HG03575 (cell line): ENCODE data around the gene PRELID1.
"Not testable (repeated sequence)": the region's sequence is repeated elsewhere in the genome, so short reads cannot be mapped to it uniquely, and the experiment has no call there.

Source experiments
- ATAC-seq: cut with Tn5 transposase; IDR thresholded peaks from one replicate; pipeline ENCODE4 v1.9.1; 2021; ENCODE audit not compliant: unreplicated experiment, insufficient number of reproducible peaks, low FRiP score; ENCODE audit errors: extremely low read depth

The PRELID1 gene

GRCh38 chr5:177303121-177303924 lies at the start of gene PRELID1, which contains the start of gene RAB24:
Gene PRELID1 (plus strand): TSS chr5:177303799. CDS start chr5:177303986, 187 bp downstream.
Gene RAB24 (minus strand): TSS chr5:177303719. CDS start chr5:177303288, 431 bp downstream.
- ATAC-seq: no peak

- ATAC-seq: no peak
Measured at GRCh38 chr5:177256296-177256695, 47.3 kb upstream of the PRELID1 start.

GRCh38 chr5:177258711-177259110 lies 44.9 kb upstream of the PRELID1 start:
- not testable (repeated sequence) for ATAC-seq

GRCh38 chr5:177260961-177261360 lies 42.6 kb upstream of the PRELID1 start:
- ATAC-seq: no peak

GRCh38 chr5:177261510-177261909 lies 42.1 kb upstream of the PRELID1 start:
- no peak for ATAC-seq

GRCh38 chr5:177264178-177264577 lies 39.4 kb upstream of the PRELID1 start:
- ATAC-seq: no peak

GRCh38 chr5:177265395-177265794 lies 38.2 kb upstream of the PRELID1 start:
- no peak for ATAC-seq

GRCh38 chr5:177269232-177269895 lies 34.2 kb upstream of the PRELID1 start:
- no peak for ATAC-seq

- ATAC-seq: no peak
Measured at GRCh38 chr5:177269976-177270375, 33.6 kb upstream of the PRELID1 start.

- ATAC-seq: no peak
Measured at GRCh38 chr5:177270653-177271052, 32.9 kb upstream of the PRELID1 start.

- ATAC-seq: no peak
Measured at GRCh38 chr5:177271113-177271512, 32.5 kb upstream of the PRELID1 start.

GRCh38 chr5:177275883-177276282 lies 27.7 kb upstream of the PRELID1 start:
- no peak for ATAC-seq

GRCh38 chr5:177276886-177277285 lies 26.7 kb upstream of the PRELID1 start:
- ATAC-seq: no peak

- no peak for ATAC-seq
Measured at GRCh38 chr5:177288191-177288590, 15.4 kb upstream of the PRELID1 start.

GRCh38 chr5:177290816-177291596 lies 12.6 kb upstream of the PRELID1 start:
- ATAC-seq: no peak

GRCh38 chr5:177291735-177292134 lies 11.9 kb upstream of the PRELID1 start:
- ATAC-seq: no peak

GRCh38 chr5:177293819-177294581 lies 9.6 kb upstream of the PRELID1 start:
- no peak for ATAC-seq

- ATAC-seq: no peak
Measured at GRCh38 chr5:177294632-177295031, 9.0 kb upstream of the PRELID1 start.

- ATAC-seq: no peak
Measured at GRCh38 chr5:177295924-177296323, 7.7 kb upstream of the PRELID1 start.
